Hepatocyte (in vitro differentiated cells): ENCODE results near the gene PRDM16. TPM values are rescaled to one million over a fixed set of nuclear protein-coding genes. Genes with fewer than 3 reads are reported as not detected.

Source experiments
- DNase-seq: peaks from one replicate; pipeline ENCODE4 v3.0.0-alpha.2; 2016; ENCODE audit warnings: low spot score
- H2AFZ ChIP-seq: fragments of 200-600 bp; sonication (generic); 2 replicates; pipeline ENCODE4 v1.6.0; 2016; ENCODE audit warnings: antibody characterized with exemption, mild to moderate bottlenecking
- H3K27ac ChIP-seq: fragments of 200-600 bp; sonication (generic); 2 replicates; pipeline ENCODE4 v1.5.1; 2016; ENCODE audit warnings: mild to moderate bottlenecking
- H3K27me3 ChIP-seq: fragments of 200-600 bp; sonication (generic); 2 replicates; pipeline ENCODE4 v1.6.1; 2016
- H3K36me3 ChIP-seq: fragments of 200-600 bp; sonication (generic); replicated peaks from 2 replicates; pipeline ENCODE4 v1.5.1; 2016; ENCODE audit warnings: low read depth; ENCODE audit not compliant: insufficient read depth
- H3K4me1 ChIP-seq: fragments of 200-600 bp; sonication (generic); 2 replicates; pipeline ENCODE4 v1.5.1; 2016; ENCODE audit warnings: mild to moderate bottlenecking, moderate library complexity; ENCODE audit not compliant: insufficient read depth
- H3K4me2 ChIP-seq: fragments of 200-600 bp; sonication (generic); 2 replicates; pipeline ENCODE4 v1.6.0; 2016
- H3K4me3 ChIP-seq: fragments of 200-600 bp; sonication (generic); 2 replicates; pipeline ENCODE4 v1.5.1; 2016; ENCODE audit warnings: mild to moderate bottlenecking
- H3K79me2 ChIP-seq: fragments of 200-600 bp; sonication (generic); 2 replicates; pipeline ENCODE4 v1.6.0; 2017; ENCODE audit warnings: mild to moderate bottlenecking
- H3K9me2 ChIP-seq: fragments of 200-600 bp; sonication (generic); replicated peaks from 2 replicates; pipeline ENCODE4 v1.6.0; 2017; ENCODE audit warnings: mild to moderate bottlenecking; ENCODE audit not compliant: insufficient read depth
- H3K9me3 ChIP-seq: fragments of 200-600 bp; sonication (generic); 2 replicates; pipeline ENCODE4 v1.5.1; 2016; ENCODE audit warnings: low read depth, mild to moderate bottlenecking
- H4K20me1 ChIP-seq: fragments of 200-600 bp; sonication (generic); 2 replicates; pipeline ENCODE4 v1.6.0; 2016; ENCODE audit warnings: mild to moderate bottlenecking; ENCODE audit not compliant: insufficient read depth, poor library complexity, severe bottlenecking
- EZH2 ChIP-seq: fragments of 200-600 bp; sonication (generic); IDR thresholded peaks from 2 replicates; pipeline ENCODE4 v1.6.1; 2016; ENCODE audit warnings: antibody characterized with exemption, mild to moderate bottlenecking, borderline replicate concordance
- EZH2phosphoT487 ChIP-seq: fragments of 200-600 bp; sonication (generic); IDR thresholded peaks from one replicate; pipeline ENCODE4 v1.6.1; 2018; ENCODE audit warnings: antibody characterized with exemption, mild to moderate bottlenecking, low read depth, moderate library complexity; ENCODE audit not compliant: unreplicated experiment, severe bottlenecking
- WGBS: methylation state at CpG from one replicate; pipeline ENCODE4 v1.1.6; 2016; ENCODE audit warnings: low lambda C conversion rate; ENCODE audit errors: missing lambda C conversion rate; 5-methylcytosine and 5-hydroxymethylcytosine counted together
- polyA plus RNA-seq: library from polyadenylated mRNA; unstranded; fragments of >200 nt; fragmentation: Nextera tagmentation; extraction: Ambion mirVana; gene quantifications from 2 replicates; pipeline ENCODE4 v1.2.1, GENCODE V29; 2016
- total RNA-seq: library from RNA; depleted of rRNA; stranded (reverse); fragments of >200 nt; gene quantifications from 2 replicates; pipeline ENCODE4 v1.2.3, GENCODE V29; 2014
- TF ChIP-seq, protein P1 (sequence below): fragments of 200-600 bp; sonication (generic); IDR thresholded peaks from 2 replicates; pipeline ENCODE4 v1.5.1; 2016; ENCODE audit warnings: antibody characterized with exemption, mild to moderate bottlenecking; ENCODE audit not compliant: poor library complexity

Gene PRDM16
- total and polyA plus RNA-seq, 2 experiments from 2014 or later = 8.1 to 9.9 TPM

DNA sequence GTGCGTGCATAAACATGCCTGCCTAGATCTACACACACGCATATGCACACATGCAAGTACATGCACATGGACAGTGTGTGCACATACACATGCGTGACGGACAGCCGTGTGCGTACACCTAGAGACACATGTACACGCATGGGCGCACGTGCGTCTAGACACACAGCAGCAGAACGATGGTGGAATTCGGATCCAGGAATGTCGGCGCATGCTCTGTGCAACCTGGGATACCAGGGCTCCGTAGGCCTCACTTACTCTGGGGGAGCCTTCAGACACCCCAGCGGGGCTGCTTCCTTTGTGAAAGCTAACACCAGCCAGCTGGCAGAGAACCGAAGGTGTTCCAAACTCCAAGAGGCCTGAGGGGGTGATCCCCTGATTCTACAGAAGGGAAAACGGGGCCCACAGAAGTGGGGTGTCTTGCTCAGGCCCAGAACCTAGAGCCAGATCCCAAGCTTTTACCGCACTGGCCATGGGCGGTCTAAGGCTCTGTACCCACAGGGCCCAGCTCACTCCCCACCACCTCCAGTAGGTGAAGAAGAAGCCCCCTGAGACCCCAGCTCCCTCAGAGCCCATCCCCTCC lies 358.0 kb downstream of the PRDM16 start:
- TF ChIP-seq EZH2 (no peak), EZH2phosphoT487 (no peak)
- TF ChIP-seq, protein P1, sequence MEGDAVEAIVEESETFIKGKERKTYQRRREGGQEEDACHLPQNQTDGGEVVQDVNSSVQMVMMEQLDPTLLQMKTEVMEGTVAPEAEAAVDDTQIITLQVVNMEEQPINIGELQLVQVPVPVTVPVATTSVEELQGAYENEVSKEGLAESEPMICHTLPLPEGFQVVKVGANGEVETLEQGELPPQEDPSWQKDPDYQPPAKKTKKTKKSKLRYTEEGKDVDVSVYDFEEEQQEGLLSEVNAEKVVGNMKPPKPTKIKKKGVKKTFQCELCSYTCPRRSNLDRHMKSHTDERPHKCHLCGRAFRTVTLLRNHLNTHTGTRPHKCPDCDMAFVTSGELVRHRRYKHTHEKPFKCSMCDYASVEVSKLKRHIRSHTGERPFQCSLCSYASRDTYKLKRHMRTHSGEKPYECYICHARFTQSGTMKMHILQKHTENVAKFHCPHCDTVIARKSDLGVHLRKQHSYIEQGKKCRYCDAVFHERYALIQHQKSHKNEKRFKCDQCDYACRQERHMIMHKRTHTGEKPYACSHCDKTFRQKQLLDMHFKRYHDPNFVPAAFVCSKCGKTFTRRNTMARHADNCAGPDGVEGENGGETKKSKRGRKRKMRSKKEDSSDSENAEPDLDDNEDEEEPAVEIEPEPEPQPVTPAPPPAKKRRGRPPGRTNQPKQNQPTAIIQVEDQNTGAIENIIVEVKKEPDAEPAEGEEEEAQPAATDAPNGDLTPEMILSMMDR = no peak
- Histone ChIP-seq H3K36me3 (no peaks in the 10 kb centered on the region), H3K79me2 (no peaks in the 10 kb centered on the region), H2AFZ (no peak overlapping the region), H3K9me3 (no peaks in the 10 kb centered on the region), H3K27ac (no peak overlapping the region), H3K27me3 (no peaks in the 10 kb centered on the region), H3K4me2 (no peak overlapping the region), H3K4me3 (no peak overlapping the region), H3K9me2 (no peaks in the 10 kb centered on the region), H4K20me1 (no peaks in the 10 kb centered on the region), H3K4me1 (peaks cover 17% of the 10 kb centered on the region)
- WGBS = 94% methylated on average over 20 of the region's 20 CpGs
- DNase-seq = no peak

DNA sequence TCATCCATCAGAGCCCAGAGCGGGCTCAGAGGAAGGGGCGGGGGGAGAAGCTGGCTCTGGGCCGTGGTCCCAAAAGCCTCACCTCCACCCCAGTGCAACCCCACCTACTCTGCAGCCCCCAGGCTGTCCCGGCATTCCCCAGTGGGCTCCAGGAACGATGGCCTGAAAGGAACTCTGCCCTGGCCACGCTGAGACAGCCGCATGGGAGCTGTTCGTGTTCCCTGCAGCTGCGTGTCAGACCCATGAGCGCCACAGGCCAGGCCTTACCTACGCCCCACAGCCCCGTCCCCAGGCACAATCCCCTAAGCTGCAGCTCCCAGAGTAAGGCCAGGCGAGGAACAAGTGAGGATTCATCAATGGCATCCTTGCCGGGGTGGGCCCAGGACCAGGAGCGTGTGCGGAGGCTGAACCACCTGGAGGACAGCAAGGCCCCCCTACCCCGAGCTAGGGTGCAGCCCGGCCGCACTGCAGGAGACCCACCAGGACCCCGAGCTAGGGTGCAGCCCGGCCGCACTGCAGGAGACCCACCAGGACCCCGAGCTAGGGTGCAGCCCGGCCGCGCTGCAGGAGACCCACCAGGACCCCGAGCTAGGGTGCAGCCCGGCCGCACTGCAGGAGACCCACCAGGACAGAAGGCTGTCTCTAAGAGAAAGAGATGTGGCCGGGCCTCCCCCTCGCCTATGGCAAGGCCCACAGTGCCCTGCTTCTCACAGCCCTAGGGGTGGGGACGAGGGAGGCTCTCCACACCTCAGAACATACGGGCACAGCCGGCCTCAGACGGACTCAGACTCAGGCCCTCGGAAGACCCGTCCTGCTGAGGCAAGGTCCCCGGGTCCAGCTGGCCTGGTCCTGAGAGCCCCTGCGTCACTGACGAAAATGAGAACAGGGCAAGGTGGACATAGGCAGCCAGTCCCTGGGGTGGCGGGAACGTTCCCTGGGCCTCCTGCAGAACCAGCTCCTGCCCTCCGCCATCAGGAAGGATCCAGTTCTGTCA lies 359.0 kb downstream of the PRDM16 start:
- H3K79me2 ChIP-seq = no peaks in the 10 kb centered on the region
- H3K27ac ChIP-seq = no peak overlapping the region
- TF ChIP-seq, protein P1 = no peak
- DNase-seq = no peak
- no peaks in the 10 kb centered on the region for H4K20me1 ChIP-seq
- H3K4me1 ChIP-seq = peaks cover 12% of the 10 kb centered on the region
- whole genome bisulfite sequencing = 95% methylated on average over 43 of the region's 43 CpGs
- H3K9me3 ChIP-seq = no peaks in the 10 kb centered on the region
- H3K4me3 ChIP-seq = no peak overlapping the region
- no peaks in the 10 kb centered on the region for H3K27me3 ChIP-seq
- H3K36me3 ChIP-seq = no peaks in the 10 kb centered on the region
- no peak overlapping the region for H3K4me2 ChIP-seq
- H2AFZ ChIP-seq = no peak overlapping the region
- no peaks in the 10 kb centered on the region for H3K9me2 ChIP-seq

DNA sequence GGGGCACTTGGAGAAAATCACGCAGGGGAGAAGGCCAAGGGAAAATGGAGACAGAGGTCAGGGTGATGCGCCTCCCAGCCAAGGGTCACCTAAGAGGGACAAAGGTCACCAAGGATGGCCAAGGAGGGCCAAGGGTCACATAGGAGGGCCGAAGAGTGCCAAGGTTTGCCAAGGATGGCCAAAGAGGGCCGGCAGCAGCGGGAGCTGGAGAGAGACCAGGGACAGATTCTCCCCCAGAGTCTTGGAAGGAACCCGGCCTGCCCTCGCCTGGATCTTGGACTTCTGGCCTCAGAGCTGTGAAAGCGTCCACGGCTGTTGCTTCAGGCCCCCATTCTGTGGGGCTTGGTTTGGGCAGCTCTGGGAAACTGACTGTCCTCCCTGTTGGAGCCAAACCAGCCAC lies 359.9 kb downstream of the PRDM16 start:
- Histone ChIP-seq H2AFZ (no peak overlapping the region), H4K20me1 (no peaks in the 10 kb centered on the region), H3K9me2 (no peaks in the 10 kb centered on the region), H3K27ac (no peak overlapping the region), H3K36me3 (no peaks in the 10 kb centered on the region), H3K4me1 (peaks cover 6% of the 10 kb centered on the region), H3K4me3 (no peak overlapping the region), H3K4me2 (no peak overlapping the region), H3K27me3 (no peaks in the 10 kb centered on the region), H3K79me2 (no peaks in the 10 kb centered on the region), H3K9me3 (no peaks in the 10 kb centered on the region)
- TF ChIP-seq EZH2phosphoT487 = no peak
- DNase-seq = no peak
- 89% methylated on average over 9 of the region's 9 CpGs for WGBS

DNA sequence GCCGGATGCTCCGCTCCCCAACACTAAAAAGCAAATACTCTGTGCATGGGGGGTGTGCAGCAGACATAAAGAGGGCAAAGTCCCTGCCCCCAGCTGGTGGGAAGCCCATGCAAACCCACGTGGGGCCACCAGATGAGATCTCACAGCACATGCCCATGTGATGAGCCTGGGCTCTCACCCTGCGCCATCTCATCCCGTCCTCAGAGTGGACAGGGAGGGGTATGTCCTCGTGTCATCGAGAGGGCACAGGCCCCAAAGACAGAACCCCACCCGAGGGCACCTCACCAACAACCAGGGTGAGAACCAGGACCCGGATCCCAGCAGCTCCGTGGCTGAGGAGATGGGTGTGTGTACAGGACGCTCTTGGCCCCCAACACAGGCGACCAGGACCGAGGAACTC lies 360.3 kb downstream of the PRDM16 start:
- WGBS = 95% methylated on average over 13 of the region's 13 CpGs
- H3K27me3 ChIP-seq = no peaks in the 10 kb centered on the region
- no peak for DNase-seq
- H3K4me1 ChIP-seq = peaks cover 3% of the 10 kb centered on the region
- H2AFZ ChIP-seq = no peak overlapping the region
- H4K20me1 ChIP-seq = no peaks in the 10 kb centered on the region
- no peaks in the 10 kb centered on the region for H3K79me2 ChIP-seq
- H3K36me3 ChIP-seq = no peaks in the 10 kb centered on the region
- H3K4me2 ChIP-seq = no peak overlapping the region
- H3K27ac ChIP-seq = no peak overlapping the region
- H3K9me2 ChIP-seq = no peaks in the 10 kb centered on the region
- TF ChIP-seq EZH2phosphoT487 (no peak), EZH2 (no peak)
- TF ChIP-seq, protein P1 = no peak
- no peak overlapping the region for H3K4me3 ChIP-seq
- no peaks in the 10 kb centered on the region for H3K9me3 ChIP-seq
